ENCODE measurements around the gene PTPRM.
"Not testable (repeated sequence)": the region's sequence is repeated elsewhere in the genome, so short reads cannot be mapped to it uniquely, and the experiment has no call there.

The PTPRM gene

GRCh38 chr18:8426401-8426800, 859.3 kb downstream of the PTPRM start:
- DNase-seq (ENCODE audit: low read depth), result no peak
- no peak overlapping the region for H3K4me3 ChIP-seq (ENCODE audit: low read depth, low read length)

- DNase-seq (ENCODE audit: low read depth), result no peak
- no peak overlapping the region for H3K4me3 ChIP-seq (ENCODE audit: low read depth, low read length)
Measured at GRCh38 chr18:8427339-8427738, 860.2 kb downstream of the PTPRM start.

- no peak for DNase-seq (ENCODE audit: low read depth)
- no peak overlapping the region for H3K4me3 ChIP-seq (ENCODE audit: low read depth, low read length)
Measured at GRCh38 chr18:8428951-8429350, 861.8 kb downstream of the PTPRM start.

- no peak for DNase-seq (ENCODE audit: low read depth)
- no peak overlapping the region for H3K4me3 ChIP-seq (ENCODE audit: low read depth, low read length)
Measured at GRCh38 chr18:8431036-8431435, 863.9 kb downstream of the PTPRM start.

- no peak for DNase-seq (ENCODE audit: low read depth)
- H3K4me3 ChIP-seq (ENCODE audit: low read depth, low read length), result no peak overlapping the region
Measured at GRCh38 chr18:8433323-8433722, 866.2 kb downstream of the PTPRM start.

GRCh38 chr18:8433771-8434170, 866.7 kb downstream of the PTPRM start:
- no peak overlapping the region for H3K4me3 ChIP-seq (ENCODE audit: low read depth, low read length)
- DNase-seq (ENCODE audit: low read depth), result no peak

- no peak for DNase-seq (ENCODE audit: low read depth)
- no peak overlapping the region for H3K4me3 ChIP-seq (ENCODE audit: low read depth, low read length)
Measured at GRCh38 chr18:8435376-8435775, 868.3 kb downstream of the PTPRM start.

GRCh38 chr18:8439055-8439454, 871.9 kb downstream of the PTPRM start:
- no peak for DNase-seq (ENCODE audit: low read depth)
- no peak overlapping the region for H3K4me3 ChIP-seq (ENCODE audit: low read depth, low read length)

- DNase-seq (ENCODE audit: low read depth), result no peak
- no peak overlapping the region for H3K4me3 ChIP-seq (ENCODE audit: low read depth, low read length)
Measured at GRCh38 chr18:8443505-8443904, 876.4 kb downstream of the PTPRM start.

- DNase-seq (ENCODE audit: low read depth), result not testable (repeated sequence)
Measured at GRCh38 chr18:8446936-8447335, 879.8 kb downstream of the PTPRM start.

GRCh38 chr18:8448130-8448529, 881.0 kb downstream of the PTPRM start:
- no peak overlapping the region for H3K4me3 ChIP-seq (ENCODE audit: low read depth, low read length)
- no peak for DNase-seq (ENCODE audit: low read depth)

More at GRCh38 chr18:8446936-8447335, 879.8 kb downstream of the PTPRM start:
- H3K4me3 ChIP-seq (ENCODE audit: low read depth, low read length), result not testable (repeated sequence)

GRCh38 chr18:8450013-8450412, 882.9 kb downstream of the PTPRM start:
- H3K4me3 ChIP-seq (ENCODE audit: low read depth, low read length), result no peak overlapping the region
- no peak for DNase-seq (ENCODE audit: low read depth)

GRCh38 chr18:8450898-8451665, 884.0 kb downstream of the PTPRM start:
- DNase-seq (ENCODE audit: low read depth), result no peak
- no peak overlapping the region for H3K4me3 ChIP-seq (ENCODE audit: low read depth, low read length)

- DNase-seq (ENCODE audit: low read depth), result no peak
- H3K4me3 ChIP-seq (ENCODE audit: low read depth, low read length), result no peak overlapping the region
Measured at GRCh38 chr18:8453528-8453927, 886.4 kb downstream of the PTPRM start.

- H3K4me3 ChIP-seq (ENCODE audit: low read depth, low read length), result no peak overlapping the region
- DNase-seq (ENCODE audit: low read depth), result no peak
Measured at GRCh38 chr18:8454136-8454535, 887.0 kb downstream of the PTPRM start.

- no peak for DNase-seq (ENCODE audit: low read depth)
- H3K4me3 ChIP-seq (ENCODE audit: low read depth, low read length), result no peak overlapping the region
Measured at GRCh38 chr18:8455661-8456614, 888.8 kb downstream of the PTPRM start.
